Liver (tissue), 9 donors: ENCODE results near the gene FAM76B. TPM values are rescaled to one million over a fixed set of nuclear protein-coding genes. Genes with fewer than 3 reads are reported as not detected.

Source experiments
- DNase-seq: peaks from one replicate; pipeline ENCODE4 v3.0.0-alpha.2; 2017; ENCODE audit warnings: low spot score
- H3K27ac ChIP-seq, 2 donors: one replicate each; pipeline ENCODE4 v1.7.0; 2013; ENCODE audit warnings: inconsistent platforms in 2 of 2, low read length in 2 of 2, control low read depth in 1 of 2, low read depth in 1 of 2, mild to moderate bottlenecking in 1 of 2
- H3K27me3 ChIP-seq, 4 donors: one replicate each; pipeline versions ENCODE4 v1.6.1 to v1.7.0; 2013; ENCODE audit warnings: low read length in 3 of 4, inconsistent platforms in 1 of 4, mild to moderate bottlenecking in 1 of 4, moderate library complexity in 1 of 4; ENCODE audit not compliant: control insufficient read depth in 4 of 4, insufficient read depth in 4 of 4
- H3K36me3 ChIP-seq, 4 donors: one replicate each; pipeline versions ENCODE4 v1.6.1 to v1.7.0; 2013; ENCODE audit warnings: low read length in 3 of 4, mild to moderate bottlenecking in 3 of 4, low read depth in 1 of 4, moderate library complexity in 1 of 4; ENCODE audit not compliant: control insufficient read depth in 4 of 4, insufficient read depth in 3 of 4
- H3K4me1 ChIP-seq, 4 donors: one replicate each; pipeline versions ENCODE4 v1.6.1 to v1.7.0; 2013; ENCODE audit warnings: low read length in 3 of 4, mild to moderate bottlenecking in 3 of 4, moderate library complexity in 1 of 4; ENCODE audit not compliant: control insufficient read depth in 4 of 4, insufficient read depth in 4 of 4
- H3K4me3 ChIP-seq, 3 donors: one replicate each; pipeline versions ENCODE4 v1.6.1 to v1.7.0; 2013; ENCODE audit warnings: low read length in 3 of 3, control low read depth in 1 of 3, low read depth in 1 of 3, mild to moderate bottlenecking in 1 of 3
- H3K9ac ChIP-seq, 2 donors: one replicate each; pipeline ENCODE4 v1.7.0; 2013; ENCODE audit warnings: low read length in 2 of 2, mild to moderate bottlenecking in 2 of 2, moderate library complexity in 2 of 2, control low read depth in 1 of 2, low read depth in 1 of 2
- H3K9me3 ChIP-seq, 4 donors: one replicate each; pipeline versions ENCODE4 v1.6.1 to v1.7.0; 2013; ENCODE audit warnings: low read length in 3 of 4; ENCODE audit not compliant: control insufficient read depth in 4 of 4
- ATF3 ChIP-seq: IDR thresholded peaks from 2 replicates; pipeline ENCODE4 v1.6.1; 2016; ENCODE audit warnings: antibody characterized with exemption
- EGR1 ChIP-seq, 2 donors: IDR thresholded peaks; 2 replicates each; pipeline ENCODE4 v1.6.1; 2016 to 2018; ENCODE audit warnings: antibody characterized with exemption in 2 of 2, low read depth in 2 of 2
- FOXA1 ChIP-seq: IDR thresholded peaks from 2 replicates; pipeline ENCODE4 v1.6.1; 2016; ENCODE audit warnings: antibody characterized with exemption
- FOXA2 ChIP-seq: IDR thresholded peaks from 2 replicates; pipeline ENCODE4 v1.6.1; 2016; ENCODE audit warnings: antibody characterized with exemption
- GABPA ChIP-seq, 2 donors: IDR thresholded peaks in 1 of 2; conservative IDR thresholded peaks in 1 of 2; 2 replicates each; pipeline ENCODE4 v1.6.1; 2016; ENCODE audit warnings: antibody characterized with exemption in 2 of 2, mild to moderate bottlenecking in 1 of 2, moderate library complexity in 1 of 2
- HNF4A ChIP-seq, 2 donors: conservative IDR thresholded peaks; 2 replicates each; pipeline ENCODE4 v1.6.1; 2016; ENCODE audit warnings: antibody characterized with exemption in 2 of 2, mild to moderate bottlenecking in 2 of 2
- HNF4G ChIP-seq: IDR thresholded peaks from 2 replicates; pipeline ENCODE4 v1.6.1; 2016; ENCODE audit warnings: antibody characterized with exemption
- JUND ChIP-seq, 2 donors: IDR thresholded peaks; 2 replicates each; pipeline ENCODE4 v1.6.1; 2016; ENCODE audit warnings: antibody characterized with exemption in 2 of 2
- MAX ChIP-seq: IDR thresholded peaks from 2 replicates; pipeline ENCODE4 v1.6.1; 2016; ENCODE audit warnings: antibody characterized with exemption
- RAD21 ChIP-seq, 2 donors: IDR thresholded peaks; 2 replicates each; pipeline ENCODE4 v1.6.1; 2016; ENCODE audit warnings: antibody characterized with exemption in 2 of 2, mild to moderate bottlenecking in 2 of 2
- REST ChIP-seq: IDR thresholded peaks from 2 replicates; pipeline ENCODE4 v1.6.1; 2016; ENCODE audit warnings: antibody characterized with exemption, mild to moderate bottlenecking
- RXRA ChIP-seq, 2 donors: IDR thresholded peaks; 2 replicates each; pipeline ENCODE4 v1.6.1; 2017 to 2018; ENCODE audit warnings: antibody characterized with exemption in 2 of 2, mild to moderate bottlenecking in 1 of 2
- SP1 ChIP-seq: IDR thresholded peaks from 2 replicates; pipeline ENCODE4 v1.6.1; 2018; ENCODE audit warnings: antibody characterized with exemption, mild to moderate bottlenecking
- TAF1 ChIP-seq: conservative IDR thresholded peaks from 2 replicates; pipeline ENCODE4 v1.6.1; 2016; ENCODE audit warnings: antibody characterized with exemption, mild to moderate bottlenecking
- ZBTB33 ChIP-seq: IDR thresholded peaks from 2 replicates; pipeline ENCODE4 v1.6.1; 2016; ENCODE audit warnings: antibody characterized with exemption
- WGBS: extraction: QIAGEN DNeasy Blood & Tissue Kit; methylation state at CpG from one replicate; pipeline ENCODE4 v1.1.7; 2013; 5-methylcytosine and 5-hydroxymethylcytosine counted together
- polyA plus RNA-seq, 2 donors: library from polyadenylated mRNA; stranded (reverse) in 1 of 2; unstranded in 1 of 2; fragments of 200-250 nt in 1 of 2; fragments of >200 nt in 1 of 2; fragmentation: Nextera tagmentation in 1 of 2; extraction: Ambion mirVana in 1 of 2; gene quantifications; one replicate each; pipeline versions ENCODE4 v1.2.1 to v1.2.3, GENCODE V29; 2013 to 2015
- total RNA-seq, 2 donors: library from RNA; depleted of rRNA; stranded (reverse); fragments of >200 nt; gene quantifications; one replicate each; pipeline ENCODE4 v1.2.3, GENCODE V29; 2014
- TF ChIP-seq, protein P1 (sequence below): fragments of 150-350 bp; IDR thresholded peaks from 2 replicates; pipeline ENCODE4 v1.5.1; 2017; ENCODE audit warnings: improper control_type of control experiment, low read depth, low read length; ENCODE audit not compliant: missing input control
- donor health status: healthy.
- donor health status: healthy.
- donor health status: healthy.
- donor health status: healthy.
- donor health status: healthy.

FAM76B gene
- total and polyA plus RNA-seq, 4 donors = 5.0 to 62.9 (median 19.3) TPM

DNA sequence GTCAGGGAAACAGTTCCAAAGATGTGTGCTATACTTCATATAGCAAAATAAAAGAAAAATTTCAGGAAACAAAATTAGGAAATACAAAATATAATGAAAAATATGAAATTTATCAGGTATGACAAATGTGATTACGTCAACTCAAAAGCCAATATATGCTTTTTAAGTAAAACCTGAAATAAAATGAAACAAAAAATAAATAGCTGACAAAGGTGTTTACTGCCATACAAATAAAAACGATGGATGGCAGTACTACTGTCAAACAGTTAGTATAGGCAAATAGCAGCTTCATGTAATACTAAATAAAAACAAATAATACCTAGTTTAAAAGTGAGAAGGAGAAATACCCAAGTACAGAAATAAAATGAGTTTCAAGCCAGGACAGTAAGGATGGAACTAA lies 14.4 kb upstream of the FAM76B start:
- Histone ChIP-seq H3K9ac (no peak overlapping the region), H3K27ac (no peak overlapping the region), H3K4me3 (no peak overlapping the region), H3K36me3 (peaks cover 2 to 22% (median 8%) of the 10 kb centered on the region in 4 donors), H3K9me3 (no peaks in the 10 kb centered on the region), H3K4me1 (no peaks in the 10 kb centered on the region), H3K27me3 (no peaks in the 10 kb centered on the region)
- TF ChIP-seq JUND (IDR thresholded peaks at IDR 0.05) = no peak
- no peak for TF ChIP-seq GABPA (IDR thresholded peaks at IDR 0.05 in 1 of 2, conservative IDR thresholded peaks at IDR 0.05 in 1 of 2)
- TF ChIP-seq MAX = no peak
- no peak for TF ChIP-seq EGR1 (IDR thresholded peaks at IDR 0.05; ENCODE audit: low read depth in 2 of 2)
- TF ChIP-seq SP1 = no peak
- TF ChIP-seq, protein P1, sequence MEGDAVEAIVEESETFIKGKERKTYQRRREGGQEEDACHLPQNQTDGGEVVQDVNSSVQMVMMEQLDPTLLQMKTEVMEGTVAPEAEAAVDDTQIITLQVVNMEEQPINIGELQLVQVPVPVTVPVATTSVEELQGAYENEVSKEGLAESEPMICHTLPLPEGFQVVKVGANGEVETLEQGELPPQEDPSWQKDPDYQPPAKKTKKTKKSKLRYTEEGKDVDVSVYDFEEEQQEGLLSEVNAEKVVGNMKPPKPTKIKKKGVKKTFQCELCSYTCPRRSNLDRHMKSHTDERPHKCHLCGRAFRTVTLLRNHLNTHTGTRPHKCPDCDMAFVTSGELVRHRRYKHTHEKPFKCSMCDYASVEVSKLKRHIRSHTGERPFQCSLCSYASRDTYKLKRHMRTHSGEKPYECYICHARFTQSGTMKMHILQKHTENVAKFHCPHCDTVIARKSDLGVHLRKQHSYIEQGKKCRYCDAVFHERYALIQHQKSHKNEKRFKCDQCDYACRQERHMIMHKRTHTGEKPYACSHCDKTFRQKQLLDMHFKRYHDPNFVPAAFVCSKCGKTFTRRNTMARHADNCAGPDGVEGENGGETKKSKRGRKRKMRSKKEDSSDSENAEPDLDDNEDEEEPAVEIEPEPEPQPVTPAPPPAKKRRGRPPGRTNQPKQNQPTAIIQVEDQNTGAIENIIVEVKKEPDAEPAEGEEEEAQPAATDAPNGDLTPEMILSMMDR = no peak
- no peak for TF ChIP-seq TAF1
- no peak for TF ChIP-seq ATF3
- no peak for TF ChIP-seq FOXA2
- TF ChIP-seq RAD21 (IDR thresholded peaks at IDR 0.05) = no peak
- TF ChIP-seq RXRA (IDR thresholded peaks at IDR 0.05) = no peak
- no peak for TF ChIP-seq REST
- no peak for TF ChIP-seq HNF4G
- no peak for TF ChIP-seq HNF4A (conservative IDR thresholded peaks at IDR 0.05)
- WGBS = 97% methylated on average over 2 of the region's 2 CpGs
- DNase-seq = no peak

DNA sequence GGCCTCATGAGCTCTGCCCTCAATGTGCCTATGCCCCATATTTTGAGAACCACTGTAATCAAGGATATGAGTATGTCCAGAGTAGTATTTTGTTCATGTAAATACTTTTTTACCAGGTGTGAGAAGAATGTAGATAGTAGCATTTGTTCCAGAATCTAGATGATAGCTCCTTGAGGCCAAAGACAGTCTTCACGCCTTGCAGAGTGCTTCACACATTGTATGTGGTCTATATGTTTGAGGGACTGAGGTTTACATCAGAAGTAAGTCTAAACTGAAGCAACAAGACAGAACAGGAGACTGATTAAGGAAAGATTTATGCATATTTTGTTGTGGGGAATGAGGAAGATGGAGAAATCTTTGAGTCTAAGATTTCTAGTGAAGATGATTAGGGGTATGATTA lies 13.2 kb upstream of the FAM76B start:
- H3K9ac ChIP-seq = no peak overlapping the region
- H3K36me3 ChIP-seq = peaks cover 2 to 22% (median 8%) of the 10 kb centered on the region in 4 donors
- TF ChIP-seq ZBTB33 (no peak), SP1 (no peak), FOXA1 (no peak)
- no peaks in the 10 kb centered on the region for H3K27me3 ChIP-seq
- H3K27ac ChIP-seq = no peak overlapping the region
- no peaks in the 10 kb centered on the region for H3K4me1 ChIP-seq
- no peak for DNase-seq
- 96% methylated on average over 1 of the region's 1 CpG for WGBS
- no peak overlapping the region for H3K4me3 ChIP-seq
- H3K9me3 ChIP-seq = no peaks in the 10 kb centered on the region
